CD14-positive monocyte (primary cell): ENCODE measurements around the gene LCE1F. TPM values are rescaled to one million over a fixed set of nuclear protein-coding genes. Genes with fewer than 3 reads are reported as not detected.

Experiments used
- DNase-seq, 3 donors: peaks; one replicate each; pipeline ENCODE4 v3.0.0-alpha.2; 2011 to 2022
- H2AFZ ChIP-seq: 2 replicates; pipeline ENCODE4 v1.6.0; 2012; ENCODE audit warnings: mild to moderate bottlenecking, low read depth, low read length, inconsistent platforms; ENCODE audit not compliant: insufficient read depth, poor library complexity, severe bottlenecking
- H3K27ac ChIP-seq, 2 donors: 1 replicate in 1 of 2; 2 replicates in 1 of 2; pipeline ENCODE4 v1.5.1; 2012 to 2013; ENCODE audit warnings: low read length in 2 of 2, control low read depth in 1 of 2, inconsistent platforms in 1 of 2, low read depth in 1 of 2, mild to moderate bottlenecking in 1 of 2
- H3K27me3 ChIP-seq, 2 donors: one replicate each; pipeline versions ENCODE4 v1.6.0 to v1.6.1; 2011 to 2013; ENCODE audit warnings: low read length in 2 of 2; ENCODE audit not compliant: control insufficient read depth in 2 of 2, insufficient read depth in 2 of 2
- H3K36me3 ChIP-seq, 2 donors: replicated peaks in 1 of 2; 1 replicate in 1 of 2; 2 replicates in 1 of 2; pipeline versions ENCODE4 v1.5.1 to v1.6.1; 2012 to 2013; ENCODE audit warnings: low read length in 2 of 2, control low read depth in 1 of 2, inconsistent platforms in 1 of 2, mild to moderate bottlenecking in 1 of 2; ENCODE audit not compliant: insufficient read depth in 2 of 2, control insufficient read depth in 1 of 2
- H3K4me1 ChIP-seq, 2 donors: 1 replicate in 1 of 2; 2 replicates in 1 of 2; pipeline versions ENCODE4 v1.5.1 to v1.6.1; 2012 to 2013; ENCODE audit warnings: low read length in 2 of 2, control low read depth in 1 of 2, inconsistent platforms in 1 of 2, mild to moderate bottlenecking in 1 of 2, moderate library complexity in 1 of 2; ENCODE audit not compliant: insufficient read depth in 2 of 2, control insufficient read depth in 1 of 2
- H3K4me2 ChIP-seq: replicated peaks from 2 replicates; pipeline ENCODE3; 2012; ENCODE audit warnings: low read length, moderate library complexity, mild to moderate bottlenecking; ENCODE audit not compliant: poor library complexity, severe bottlenecking; ENCODE audit errors: extremely low read depth
- H3K4me3 ChIP-seq, 3 experiments: fragments of 200-600 bp in 1 of 3; sonication (generic) in 1 of 3; replicated peaks in 1 of 3; 1 replicate in 2 of 3; 2 replicates in 1 of 3; pipeline ENCODE4 v1.5.1; 2011 to 2013; ENCODE audit warnings: low read length in 3 of 3, mild to moderate bottlenecking in 3 of 3, control low read depth in 2 of 3, low read depth in 2 of 3, inconsistent platforms in 1 of 3, moderate library complexity in 1 of 3
- H3K79me2 ChIP-seq: 2 replicates; pipeline ENCODE4 v1.6.0; 2012; ENCODE audit warnings: mild to moderate bottlenecking, control low read depth, inconsistent platforms, low read length, moderate library complexity; ENCODE audit not compliant: insufficient read depth
- H3K9ac ChIP-seq: 2 replicates; pipeline ENCODE4 v1.6.0; 2017; ENCODE audit warnings: low read length, mild to moderate bottlenecking; ENCODE audit not compliant: insufficient read depth, poor library complexity, severe bottlenecking
- H3K9me3 ChIP-seq, 2 donors: replicated peaks in 1 of 2; 1 replicate in 1 of 2; 2 replicates in 1 of 2; pipeline versions ENCODE4 v1.5.1 to v1.6.1; 2012 to 2013; ENCODE audit warnings: low read length in 2 of 2, control low read depth in 1 of 2; ENCODE audit not compliant: control insufficient read depth in 1 of 2, insufficient read depth in 1 of 2
- H4K20me1 ChIP-seq: 2 replicates; pipeline ENCODE4 v1.6.0; 2012; ENCODE audit warnings: mild to moderate bottlenecking, low read length, control low read depth, moderate library complexity; ENCODE audit not compliant: insufficient read depth
- H3K27ac Mint-ChIP-seq, 7 donors: one replicate each; pipeline ENCODE4 v1.8.0; 2020; ENCODE audit warnings: mild to moderate bottlenecking in 7 of 7, mixed read lengths in 7 of 7, moderate library complexity in 6 of 7, inconsistent platforms in 2 of 7
- H3K27me3 Mint-ChIP-seq, 3 donors: one replicate each; pipeline ENCODE4 v1.8.0; 2021 to 2022; ENCODE audit warnings: low read depth in 3 of 3, mild to moderate bottlenecking in 3 of 3, mixed read lengths in 3 of 3, moderate library complexity in 3 of 3, inconsistent platforms in 1 of 3
- H3K36me3 Mint-ChIP-seq, 2 donors: one replicate each; pipeline ENCODE4 v1.8.0; 2020; ENCODE audit warnings: mixed read lengths in 2 of 2, inconsistent platforms in 1 of 2, mild to moderate bottlenecking in 1 of 2
- H3K4me1 Mint-ChIP-seq: one replicate; pipeline ENCODE4 v1.8.0; 2020; ENCODE audit warnings: mild to moderate bottlenecking, mixed read lengths
- H3K4me3 Mint-ChIP-seq, 2 donors: one replicate each; pipeline ENCODE4 v1.8.0; 2020; ENCODE audit warnings: mild to moderate bottlenecking in 2 of 2, mixed read lengths in 2 of 2, moderate library complexity in 1 of 2
- H3K9me3 Mint-ChIP-seq, 7 donors: one replicate each; pipeline ENCODE4 v1.8.0; 2020 to 2022; ENCODE audit warnings: mixed read lengths in 7 of 7, mild to moderate bottlenecking in 6 of 7, moderate library complexity in 6 of 7, inconsistent platforms in 2 of 7
- WGBS: methylation state at CpG from one replicate; pipeline ENCODE4 v1.1.5; 2013; ENCODE audit warnings: missing lambda C conversion rate; ENCODE audit not compliant: insufficient coverage; 5-methylcytosine and 5-hydroxymethylcytosine counted together
- intact Hi-C, 2 donors: fragments of 100-400 bp; cut with micrococcal nuclease; formaldehyde crosslinking; loops; one replicate each; pipeline versions ENCODE4 v1.15.0 to v1.15.1; 2023
- polyA plus RNA-seq, 3 donors: library from polyadenylated mRNA; depleted of rRNA in 1 of 3; unstranded in 2 of 3; stranded (reverse) in 1 of 3; fragments of 300-500 nt in 2 of 3; fragments of >200 nt in 1 of 3; fragmentation: Illumina TruSeq in 2 of 3; gene quantifications; 1 replicate in 2 of 3; 2 replicates in 1 of 3; pipeline ENCODE4 v1.2.3, GENCODE V29; 2012 to 2021
- TF ChIP-seq, protein P1 (sequence below): fragments of 200-600 bp; IDR thresholded peaks from one replicate; pipeline ENCODE4 v1.8.0; 2022; ENCODE audit warnings: antibody characterized with exemption, mild to moderate bottlenecking

The LCE1F gene
- polyA plus RNA-seq, 3 donors, result not detected

DNA sequence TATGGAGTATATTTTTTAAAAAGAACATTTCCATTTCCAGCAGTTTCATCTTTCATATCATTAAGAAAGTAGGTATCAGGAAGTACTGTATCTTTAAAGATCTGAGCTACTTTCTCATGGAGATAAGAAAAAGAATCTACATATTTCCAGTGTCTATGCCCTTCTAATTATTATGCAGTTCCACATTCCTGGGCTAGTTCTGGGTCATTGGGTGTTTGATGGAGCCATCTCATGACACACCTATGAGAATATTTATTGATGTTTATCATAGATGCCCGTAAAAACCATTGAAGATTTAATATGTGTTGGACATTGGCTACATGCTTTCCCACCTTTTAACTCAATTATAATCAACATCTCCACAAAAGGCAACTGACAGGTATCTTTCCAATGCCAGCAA is 46.0 kb upstream of the LCE1F start:
- Histone ChIP-seq H2AFZ (no peak overlapping the region), H3K9ac (no peak overlapping the region), H3K27ac (no peak overlapping the region), H3K79me2 (no peaks in the 10 kb centered on the region), H3K27me3 (no peaks in the 10 kb centered on the region), H4K20me1 (no peaks in the 10 kb centered on the region), H3K9me3 (no peaks in the 10 kb centered on the region), H3K4me2 (no peak overlapping the region), H3K4me3 (no peak overlapping the region), H3K4me1 (no peaks in the 10 kb centered on the region), H3K36me3 (no peaks in the 10 kb centered on the region)
- TF ChIP-seq, protein P1, sequence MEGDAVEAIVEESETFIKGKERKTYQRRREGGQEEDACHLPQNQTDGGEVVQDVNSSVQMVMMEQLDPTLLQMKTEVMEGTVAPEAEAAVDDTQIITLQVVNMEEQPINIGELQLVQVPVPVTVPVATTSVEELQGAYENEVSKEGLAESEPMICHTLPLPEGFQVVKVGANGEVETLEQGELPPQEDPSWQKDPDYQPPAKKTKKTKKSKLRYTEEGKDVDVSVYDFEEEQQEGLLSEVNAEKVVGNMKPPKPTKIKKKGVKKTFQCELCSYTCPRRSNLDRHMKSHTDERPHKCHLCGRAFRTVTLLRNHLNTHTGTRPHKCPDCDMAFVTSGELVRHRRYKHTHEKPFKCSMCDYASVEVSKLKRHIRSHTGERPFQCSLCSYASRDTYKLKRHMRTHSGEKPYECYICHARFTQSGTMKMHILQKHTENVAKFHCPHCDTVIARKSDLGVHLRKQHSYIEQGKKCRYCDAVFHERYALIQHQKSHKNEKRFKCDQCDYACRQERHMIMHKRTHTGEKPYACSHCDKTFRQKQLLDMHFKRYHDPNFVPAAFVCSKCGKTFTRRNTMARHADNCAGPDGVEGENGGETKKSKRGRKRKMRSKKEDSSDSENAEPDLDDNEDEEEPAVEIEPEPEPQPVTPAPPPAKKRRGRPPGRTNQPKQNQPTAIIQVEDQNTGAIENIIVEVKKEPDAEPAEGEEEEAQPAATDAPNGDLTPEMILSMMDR, result no peak
- Mint-ChIP-seq H3K36me3 (no peaks in the 10 kb centered on the region), H3K9me3 (no peaks in the 10 kb centered on the region), H3K27me3 (peaks cover 2 to 11% (median 6%) of the 10 kb centered on the region in 3 donors), H3K4me3 (no peak overlapping the region), H3K4me1 (no peaks in the 10 kb centered on the region), H3K27ac (no peak overlapping the region)
- no CpG with 5 or more reads among the region's 1 CpG for WGBS
- intact Hi-C loops, result no loop called here
- DNase-seq, result no peak

DNA sequence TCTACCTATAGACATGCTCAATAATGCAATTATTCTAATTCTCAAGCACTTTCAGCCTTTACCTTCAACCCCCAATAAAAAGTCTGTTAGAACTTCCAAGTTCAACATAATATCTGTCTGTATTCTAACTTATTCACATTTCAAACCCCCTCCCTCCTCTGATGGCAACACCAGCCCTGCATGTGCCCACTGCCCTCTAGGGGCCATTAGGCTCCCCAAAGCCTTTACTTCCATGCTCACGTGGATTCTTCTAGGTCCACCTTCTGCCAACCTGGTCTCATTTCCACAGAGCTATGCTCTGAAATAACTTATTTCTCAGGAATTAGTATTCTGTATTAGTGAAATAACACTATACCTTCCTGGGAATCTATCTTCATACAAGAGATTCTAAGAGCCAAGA is 39.3 kb upstream of the LCE1F start:
- no peaks in the 10 kb centered on the region for H3K36me3 Mint-ChIP-seq
- H3K4me3 Mint-ChIP-seq, result no peak overlapping the region
- intact Hi-C loops, result no loop called here
- no peak overlapping the region for H3K4me2 ChIP-seq
- no peaks in the 10 kb centered on the region for H3K79me2 ChIP-seq
- no peaks in the 10 kb centered on the region for H3K4me1 ChIP-seq
- H3K27me3 Mint-ChIP-seq, result peaks cover 10 to 23% (median 13%) of the 10 kb centered on the region in 3 donors
- no peak overlapping the region for H3K9ac ChIP-seq
- H3K27ac ChIP-seq, result no peak overlapping the region
- no peaks in the 10 kb centered on the region for H3K9me3 ChIP-seq
- H4K20me1 ChIP-seq, result no peaks in the 10 kb centered on the region
- H2AFZ ChIP-seq, result no peak overlapping the region
- peaks cover 0 to 2% of the 10 kb centered on the region in 2 donors for H3K27me3 ChIP-seq
- no CpG with 5 or more reads among the region's 1 CpG for WGBS
- no peaks in the 10 kb centered on the region for H3K36me3 ChIP-seq
- TF ChIP-seq, protein P1, result no peak
- peak overlapping the region in 1 of 7 donors; percentile 41 for H3K27ac Mint-ChIP-seq
- H3K4me3 ChIP-seq, result no peak overlapping the region
- DNase-seq, result no peak
- no peaks in the 10 kb centered on the region for H3K4me1 Mint-ChIP-seq
- H3K9me3 Mint-ChIP-seq, result no peaks in the 10 kb centered on the region
